ENCODE results near the gene CENPP. TPM values are rescaled to one million over a fixed set of nuclear protein-coding genes. Genes with fewer than 3 reads are reported as not detected.

The CENPP gene
- total RNA-seq, 2 donors from 2014 or later, result 1.7 to 2.4 TPM

DNA sequence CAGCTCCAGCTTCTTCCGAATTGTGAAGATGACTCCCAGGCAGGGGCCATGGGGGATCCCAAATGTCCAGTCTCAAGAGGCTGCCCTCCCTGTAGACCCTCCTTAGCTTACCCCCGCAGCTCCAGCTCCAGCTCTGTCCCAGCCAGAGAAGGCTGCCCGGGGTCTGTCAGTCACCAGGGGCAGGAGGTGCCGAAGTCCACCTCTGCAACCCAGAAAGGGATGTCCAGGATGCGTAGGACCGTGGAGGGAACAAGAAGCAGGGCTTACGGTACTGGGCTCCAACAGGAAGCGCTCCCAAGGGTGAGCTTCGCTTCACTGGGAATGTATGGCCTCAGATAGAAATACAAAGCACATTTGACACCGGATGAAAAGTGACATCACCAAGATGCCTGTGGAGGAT lies 338.2 kb downstream of the CENPP start:
- DNase-seq, result no peak
- intact Hi-C loops (cut with DNase I, micrococcal nuclease), result no loop called here
- ATAC-seq, result no peak

DNA sequence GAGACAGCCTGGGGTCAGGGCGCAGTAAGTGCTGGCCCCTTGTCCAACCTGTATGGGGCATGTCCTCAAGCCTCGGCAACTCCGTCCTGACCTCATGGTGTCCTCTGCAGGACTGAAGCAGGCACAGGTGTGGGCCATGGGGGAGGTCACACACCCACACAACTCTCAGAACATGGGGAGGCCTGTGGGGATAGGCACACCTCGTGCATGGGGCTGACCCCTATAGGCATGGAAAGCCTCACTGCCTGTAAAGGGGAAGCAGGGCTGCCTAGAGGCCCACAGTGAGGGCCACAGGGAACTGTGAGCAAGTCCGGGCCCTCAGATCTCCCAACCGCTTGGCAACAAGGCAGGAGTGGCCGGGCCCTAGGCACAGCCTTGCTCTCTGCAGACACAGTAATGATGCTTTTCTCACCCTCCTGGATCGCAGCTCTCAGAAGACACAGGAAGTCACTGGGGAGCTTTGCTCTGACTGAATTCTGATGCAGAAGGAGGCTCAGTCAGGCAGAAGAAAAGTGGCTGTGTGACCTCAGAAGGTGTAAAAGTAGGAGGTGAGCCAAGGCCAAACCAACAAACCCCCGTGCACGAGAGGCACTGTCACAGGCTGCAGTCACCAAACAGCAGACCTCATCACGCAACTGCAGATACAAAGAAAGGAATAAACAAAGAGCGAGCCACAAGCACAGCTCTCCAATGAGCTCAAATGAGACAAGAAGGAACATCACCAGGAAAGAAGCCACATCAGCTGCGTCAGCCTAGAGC lies 338.8 kb downstream of the CENPP start:
- no peak for ATAC-seq
- intact Hi-C loops (cut with DNase I, micrococcal nuclease), result no loop called here
- no peak for DNase-seq

DNA sequence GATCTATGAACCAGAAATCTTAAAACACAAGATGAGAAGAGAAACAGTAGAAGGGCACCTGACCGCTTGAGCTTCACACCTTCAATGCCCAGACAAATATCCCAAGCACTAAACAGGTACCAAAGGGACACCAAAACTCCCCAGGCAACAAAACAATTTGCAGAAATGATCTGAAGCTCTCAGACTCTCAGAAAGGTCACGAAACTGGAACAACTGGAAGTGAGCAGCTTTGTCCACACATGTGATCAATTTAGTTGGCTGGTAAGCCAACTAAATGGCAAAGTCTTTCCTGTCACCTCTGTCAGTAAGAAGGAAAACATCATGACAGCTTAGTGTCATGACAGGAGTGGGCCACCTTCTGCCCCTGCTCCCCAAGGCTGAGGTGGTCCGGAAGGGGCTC lies 340.1 kb downstream of the CENPP start:
- DNase-seq (no peak), ATAC-seq (no peak)
- intact Hi-C loops (cut with DNase I, micrococcal nuclease), result no loop called here

DNA sequence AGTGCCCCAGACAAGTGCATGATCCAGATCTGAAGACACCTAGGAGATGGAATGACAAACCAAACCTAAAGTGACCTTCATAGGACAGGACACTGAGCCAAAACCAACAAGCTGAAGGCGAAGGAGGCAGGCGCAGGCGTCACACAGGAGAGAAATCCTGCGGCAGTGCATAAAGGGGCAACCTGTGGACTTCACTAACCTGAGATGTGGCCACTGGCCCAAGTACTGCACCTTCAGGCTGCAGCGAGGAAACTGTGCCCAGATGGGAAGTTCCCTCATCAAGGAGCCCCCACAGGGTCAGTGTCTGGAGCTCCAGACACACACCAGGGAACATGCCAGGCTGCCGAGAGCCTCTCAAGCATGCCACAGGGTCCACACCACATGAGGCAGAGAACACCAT lies 340.5 kb downstream of the CENPP start:
- intact Hi-C loops (cut with DNase I, micrococcal nuclease), result no loop called here
- no peak for ATAC-seq
- DNase-seq, result no peak

DNA sequence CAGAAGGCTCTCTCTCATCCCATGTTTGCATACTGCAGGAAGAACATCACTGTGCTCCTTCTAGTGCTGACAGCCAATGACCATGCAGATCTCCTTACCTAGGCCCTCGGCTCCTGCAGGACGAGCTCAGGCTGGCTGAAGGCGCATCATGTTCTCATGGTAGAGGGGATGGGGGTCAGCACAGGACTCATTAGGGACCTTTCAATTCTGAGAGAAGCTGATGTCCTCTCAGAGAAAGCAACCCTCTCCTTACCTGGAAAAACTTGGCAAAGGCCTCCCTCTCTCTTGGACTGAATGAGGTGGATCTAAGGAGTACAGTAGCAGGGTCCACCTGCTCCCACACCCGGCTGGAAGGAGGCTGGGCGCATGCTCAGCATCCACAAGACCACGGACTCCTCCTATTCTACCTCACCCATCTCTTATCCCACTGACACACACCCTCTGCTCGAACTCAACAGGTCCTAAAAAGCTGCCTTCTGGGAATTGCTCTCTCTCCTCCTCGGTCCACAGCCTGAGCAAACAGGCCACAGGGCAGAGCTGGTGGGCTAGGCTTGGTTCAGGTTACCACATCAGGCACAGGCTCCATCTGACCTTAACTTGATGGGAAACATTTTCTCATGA lies 341.3 kb downstream of the CENPP start:
- no peak for ATAC-seq

DNA sequence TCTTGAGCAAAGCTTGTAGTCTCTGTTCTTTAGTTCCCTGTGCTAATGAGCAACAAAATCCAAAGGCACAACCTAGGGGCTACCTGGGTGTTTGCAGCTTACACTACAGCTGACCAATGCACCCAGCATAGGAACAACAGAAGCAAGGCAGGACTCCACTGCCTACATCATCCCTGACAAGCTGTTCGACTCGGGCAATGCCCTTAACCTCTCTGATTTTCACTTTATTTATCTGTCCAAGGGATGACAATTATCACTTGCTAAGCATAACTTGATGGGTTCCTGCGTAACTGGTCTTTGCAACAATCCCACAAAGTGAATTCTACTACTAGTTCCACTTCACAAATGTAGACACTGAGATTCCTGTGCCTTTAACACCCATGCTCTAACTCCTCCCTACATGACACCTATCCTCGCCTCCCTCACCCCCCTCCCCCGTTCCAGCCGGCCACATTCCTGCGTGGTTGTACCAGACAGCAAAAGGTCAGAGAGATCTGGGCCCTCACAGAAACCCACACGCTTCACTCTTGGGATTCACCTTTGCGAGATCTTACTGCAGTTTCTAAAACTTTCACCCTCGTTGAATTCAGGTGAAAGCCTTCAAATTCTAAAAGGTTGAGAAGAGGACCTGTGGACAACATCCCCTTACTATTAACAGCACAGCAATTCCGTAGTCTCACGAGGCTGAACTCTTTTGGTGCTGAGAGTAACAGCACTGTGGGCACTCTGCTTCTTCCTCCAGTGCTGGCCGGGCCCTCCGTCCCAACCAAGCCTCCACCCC lies 343.2 kb downstream of the CENPP start:
- DNase-seq (peak; percentile 48 to 59), ATAC-seq (peak; percentile 46)
- intact Hi-C loops (cut with DNase I, micrococcal nuclease), result no loop called here

More for the DNA sequence above, 341.3 kb downstream of the CENPP start:
- DNase-seq, result no peak
- intact Hi-C loops (cut with DNase I, micrococcal nuclease), result no loop called here

DNA sequence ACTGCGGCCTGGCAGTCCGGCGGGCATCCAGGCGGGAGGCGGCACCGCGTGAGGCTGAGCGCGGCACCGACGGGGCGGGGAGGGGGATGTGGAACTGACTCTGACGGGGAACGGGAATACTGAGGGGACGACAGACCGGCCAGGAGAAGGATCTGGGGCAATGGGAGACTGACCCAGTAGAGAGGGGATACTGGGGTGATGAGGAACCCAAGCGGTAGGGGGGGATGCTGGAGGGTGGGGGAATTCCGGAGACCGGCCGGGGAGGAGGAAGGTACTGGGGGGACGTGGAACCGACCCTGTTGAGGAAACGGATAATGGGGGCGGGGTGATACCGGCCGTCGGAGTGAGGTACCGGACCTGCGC lies 343.8 kb downstream of the CENPP start:
- peak; percentile 46 for ATAC-seq
- intact Hi-C loops (cut with DNase I, micrococcal nuclease), result no loop called here
- peak; percentile 43 to 46 for DNase-seq

Small RNAs within 50 kb of the gene (microRNA-seq; reads per million reads assigned to microRNA genes)
- 5.3 to 39.4 reads per million in 2 donors for gene MIR3651
- 0 reads per million in 2 donors for gene MIR4670

Other genes starting within 250 kb of the CENPP start
- gene SPTLC1, start 210.5 kb upstream of the CENPP start, total RNA-seq, result 10 to 100 TPM; 74.3 to 81.7 TPM
- gene IARS1, start 32.3 kb upstream of the CENPP start, total RNA-seq, result 10 to 100 TPM; 39.1 to 61.9 TPM
- gene NOL8, start 603 bp upstream of the CENPP start, total RNA-seq, result 10 to 100 TPM; 19.4 to 20.4 TPM
- 10 to 100 TPM in 1 of 2 donors, 1 to 10 TPM in 1; 3.9 to 17.6 TPM for gene OGN, start 78.6 kb downstream of the CENPP start, total RNA-seq
- gene OMD, start 98.5 kb downstream of the CENPP start, total RNA-seq, result 1 to 10 TPM; 1.6 to 3.0 TPM
- 1 to 10 TPM in 1 of 2 donors, under 1 TPM in 1; 0.46 to 4.0 TPM for gene ASPN, start 156.6 kb downstream of the CENPP start, total RNA-seq
- gene ECM2, start 210.0 kb downstream of the CENPP start, total RNA-seq, result 1 to 10 TPM; 1.1 to 2.9 TPM

All from left colon (tissue), 2 donors.